ENCODE results near the gene UBTD2. TPM values are rescaled to one million over a fixed set of nuclear protein-coding genes. Genes with fewer than 3 reads are reported as not detected.

The UBTD2 gene
- polyA plus RNA-seq, 1 experiment = 33.3 TPM

DNA sequence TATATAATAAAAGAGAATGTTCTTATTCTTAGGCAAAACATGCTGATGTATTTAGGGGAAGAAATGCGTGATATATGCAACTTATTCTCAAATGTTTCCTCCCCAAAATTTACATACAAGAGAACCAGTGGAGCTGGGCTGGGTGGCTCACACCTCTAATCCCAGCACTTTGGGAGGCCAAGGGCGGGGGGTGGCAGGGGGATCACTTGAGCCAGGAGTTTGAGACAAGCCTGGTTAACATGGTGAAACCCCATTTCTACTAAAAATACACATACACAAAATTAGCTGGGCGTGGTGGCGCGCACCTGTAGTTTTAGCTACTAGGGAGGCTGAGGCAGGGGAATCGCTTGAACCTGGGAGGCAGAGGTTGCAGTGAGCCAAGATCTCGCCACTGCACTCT is 27.5 kb upstream of the UBTD2 start:
- ChIA-PET POLR2A (no interaction called here), CTCF (no interaction called here)
- Histone ChIP-seq H3K4me3 (ENCODE audit: low read depth, low read length) (no peak overlapping the region), H3K9me3 (ENCODE audit: control insufficient read depth, insufficient read depth, low read length) (no peaks in the 10 kb centered on the region), H3K27ac (ENCODE audit: low read depth, low read length) (no peak overlapping the region), H3K27me3 (ENCODE audit: control insufficient read depth, insufficient read depth, low read length) (peaks cover 2% of the 10 kb centered on the region)
- TF ChIP-seq, protein P1, sequence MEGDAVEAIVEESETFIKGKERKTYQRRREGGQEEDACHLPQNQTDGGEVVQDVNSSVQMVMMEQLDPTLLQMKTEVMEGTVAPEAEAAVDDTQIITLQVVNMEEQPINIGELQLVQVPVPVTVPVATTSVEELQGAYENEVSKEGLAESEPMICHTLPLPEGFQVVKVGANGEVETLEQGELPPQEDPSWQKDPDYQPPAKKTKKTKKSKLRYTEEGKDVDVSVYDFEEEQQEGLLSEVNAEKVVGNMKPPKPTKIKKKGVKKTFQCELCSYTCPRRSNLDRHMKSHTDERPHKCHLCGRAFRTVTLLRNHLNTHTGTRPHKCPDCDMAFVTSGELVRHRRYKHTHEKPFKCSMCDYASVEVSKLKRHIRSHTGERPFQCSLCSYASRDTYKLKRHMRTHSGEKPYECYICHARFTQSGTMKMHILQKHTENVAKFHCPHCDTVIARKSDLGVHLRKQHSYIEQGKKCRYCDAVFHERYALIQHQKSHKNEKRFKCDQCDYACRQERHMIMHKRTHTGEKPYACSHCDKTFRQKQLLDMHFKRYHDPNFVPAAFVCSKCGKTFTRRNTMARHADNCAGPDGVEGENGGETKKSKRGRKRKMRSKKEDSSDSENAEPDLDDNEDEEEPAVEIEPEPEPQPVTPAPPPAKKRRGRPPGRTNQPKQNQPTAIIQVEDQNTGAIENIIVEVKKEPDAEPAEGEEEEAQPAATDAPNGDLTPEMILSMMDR (IDR thresholded peaks at IDR 0.05; ENCODE audit: low read depth, low read length) = no peak
- no peak for DNase-seq (ENCODE audit: low read depth, low spot score)

GRCh38 chr5:172305380-172305779 is 21.8 kb upstream of the UBTD2 start:
- Histone ChIP-seq H3K4me3 (ENCODE audit: low read depth, low read length) (no peak overlapping the region), H3K27ac (ENCODE audit: low read depth, low read length) (no peak overlapping the region), H3K27me3 (ENCODE audit: control insufficient read depth, insufficient read depth, low read length) (no peaks in the 10 kb centered on the region), H3K9me3 (ENCODE audit: control insufficient read depth, insufficient read depth, low read length) (no peaks in the 10 kb centered on the region)
- ChIA-PET CTCF (interaction anchor here (3.4 kb wide), 1 partner anchor 12 kb away, joined by 17 read pairs; no protein-coding TSS in a partner anchor), POLR2A (no interaction called here)
- DNase-seq (ENCODE audit: low read depth, low spot score) = no peak
- TF ChIP-seq, protein P1 (IDR thresholded peaks at IDR 0.05; ENCODE audit: low read depth, low read length) = no peak

GRCh38 chr5:172303572-172304335 is 20.2 kb upstream of the UBTD2 start:
- ChIA-PET POLR2A (interaction anchor here (0.7 kb wide), 1 partner anchor 167 kb away, joined by 5 read pairs; no protein-coding TSS in a partner anchor), CTCF (interaction anchor here (0.6 to 3.4 kb wide), 4 partner anchors 11 to 115 kb away, joined by 3 to 17 read pairs (median 4); no protein-coding TSS in a partner anchor)
- no peak overlapping the region for H3K27ac ChIP-seq (ENCODE audit: low read depth, low read length)
- TF ChIP-seq, protein P1 (IDR thresholded peaks at IDR 0.05; ENCODE audit: low read depth, low read length) = no peak
- no peaks in the 10 kb centered on the region for H3K9me3 ChIP-seq (ENCODE audit: control insufficient read depth, insufficient read depth, low read length)
- H3K4me3 ChIP-seq (ENCODE audit: low read depth, low read length) = no peak overlapping the region
- H3K27me3 ChIP-seq (ENCODE audit: control insufficient read depth, insufficient read depth, low read length) = no peaks in the 10 kb centered on the region
- DNase-seq (ENCODE audit: low read depth, low spot score) = no peak

DNA sequence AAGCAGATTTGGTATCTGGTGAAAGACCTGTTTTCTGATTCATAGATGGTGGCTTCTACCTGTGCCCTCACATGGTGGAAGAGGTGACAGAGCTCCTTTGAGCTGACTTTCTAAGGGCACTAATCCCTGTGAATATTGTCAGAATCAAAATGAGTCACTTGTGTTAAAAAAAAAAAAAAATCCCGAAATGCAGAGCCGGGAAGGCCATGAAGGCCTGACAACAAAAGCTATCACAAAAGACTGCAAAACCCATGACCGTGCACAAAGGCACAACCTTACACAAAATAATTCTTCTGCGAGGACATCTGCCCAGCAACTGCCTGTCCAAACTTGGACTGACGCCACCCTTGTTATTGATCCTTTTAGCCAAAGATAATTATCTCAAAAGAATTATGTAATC is 19.6 kb upstream of the UBTD2 start:
- CTCF ChIA-PET = interaction anchor here (1.6 to 3.4 kb wide), 2 partner anchors 10 to 114 kb away, joined by 4 to 17 read pairs; no protein-coding TSS in a partner anchor
- no peak overlapping the region for H3K27ac ChIP-seq (ENCODE audit: low read depth, low read length)
- H3K9me3 ChIP-seq (ENCODE audit: control insufficient read depth, insufficient read depth, low read length) = no peaks in the 10 kb centered on the region
- POLR2A ChIA-PET = interaction anchor here (0.7 kb wide), 1 partner anchor 168 kb away, joined by 5 read pairs; no protein-coding TSS in a partner anchor
- H3K27me3 ChIP-seq (ENCODE audit: control insufficient read depth, insufficient read depth, low read length) = no peaks in the 10 kb centered on the region
- TF ChIP-seq, protein P1 (IDR thresholded peaks at IDR 0.05; ENCODE audit: low read depth, low read length) = no peak
- DNase-seq (ENCODE audit: low read depth, low spot score) = no peak
- H3K4me3 ChIP-seq (ENCODE audit: low read depth, low read length) = no peak overlapping the region

- POLR2A ChIA-PET = no interaction called here
- CTCF ChIA-PET = interaction anchor here (0.8 to 3.4 kb wide), 3 partner anchors 9 to 409 kb away, joined by 3 to 17 read pairs (median 4); no protein-coding TSS in a partner anchor
- DNase-seq (ENCODE audit: low read depth, low spot score) = no peak
- H3K9me3 ChIP-seq (ENCODE audit: control insufficient read depth, insufficient read depth, low read length) = no peaks in the 10 kb centered on the region
- no peaks in the 10 kb centered on the region for H3K27me3 ChIP-seq (ENCODE audit: control insufficient read depth, insufficient read depth, low read length)
- no peak overlapping the region for H3K27ac ChIP-seq (ENCODE audit: low read depth, low read length)
- no peak overlapping the region for H3K4me3 ChIP-seq (ENCODE audit: low read depth, low read length)
- TF ChIP-seq, protein P1 (IDR thresholded peaks at IDR 0.05; ENCODE audit: low read depth, low read length) = no peak
Observed at GRCh38 chr5:172302047-172302710, 18.6 kb upstream of the UBTD2 start.
